Measurements from ENCODE around the gene AMER2. TPM values are rescaled to one million over a fixed set of nuclear protein-coding genes. Genes with fewer than 3 reads are reported as not detected.

AMER2 gene
- total RNA-seq, 1 donor from 2014 or later = not detected

Other genes starting within 250 kb of the AMER2 start
- 0.12 and 0.32 TPM in 2 replicates for gene PABPC3, start 76.2 kb downstream of the AMER2 start, total RNA-seq
- gene MTMR6, start 115.2 kb upstream of the AMER2 start, total RNA-seq = 20.3 and 20.5 TPM in 2 replicates
- 84.2 and 94.3 TPM in 2 replicates for gene NUP58, start 129.3 kb upstream of the AMER2 start, total RNA-seq
- 1.7 and 1.9 TPM in 2 replicates for gene ATP8A2, start 199.7 kb upstream of the AMER2 start, total RNA-seq